ENCODE data around the gene PKD1.

PKD1 gene

GRCh38 chr16:2086106-2086742 is 49.5 kb downstream of the PKD1 start:
- DNase-seq: no peak

- no peak for DNase-seq
Measured at GRCh38 chr16:2085669-2086068, 50.0 kb downstream of the PKD1 start.

- DNase-seq: no peak
Measured at GRCh38 chr16:2084895-2085625, 50.6 kb downstream of the PKD1 start.

GRCh38 chr16:2083876-2084780 is 51.6 kb downstream of the PKD1 start:
- no peak for DNase-seq

- DNase-seq: no peak
Measured at GRCh38 chr16:2083409-2083808, 52.3 kb downstream of the PKD1 start.

GRCh38 chr16:2082983-2083364 is 52.7 kb downstream of the PKD1 start:
- DNase-seq: no peak

GRCh38 chr16:2082171-2082982 is 53.3 kb downstream of the PKD1 start:
- DNase-seq: peak; percentile 93

- DNase-seq: peak; percentile 43
Measured at GRCh38 chr16:2081201-2082084, 54.3 kb downstream of the PKD1 start.

- no peak for DNase-seq
Measured at GRCh38 chr16:2079991-2080390, 55.7 kb downstream of the PKD1 start.

- DNase-seq: no peak
Measured at GRCh38 chr16:2079311-2079800, 56.3 kb downstream of the PKD1 start.

- DNase-seq: no peak
Measured at GRCh38 chr16:2078691-2079090, 57.0 kb downstream of the PKD1 start.

GRCh38 chr16:2078096-2078495 is 57.6 kb downstream of the PKD1 start:
- no peak for DNase-seq

- no peak for DNase-seq
Measured at GRCh38 chr16:2077696-2078095, 58.0 kb downstream of the PKD1 start.

- no peak for DNase-seq
Measured at GRCh38 chr16:2077016-2077415, 58.7 kb downstream of the PKD1 start.

- no peak for DNase-seq
Measured at GRCh38 chr16:2076072-2076865, 59.4 kb downstream of the PKD1 start.

GRCh38 chr16:2075631-2076030 is 60.1 kb downstream of the PKD1 start:
- DNase-seq: no peak

- no peak for DNase-seq
Measured at GRCh38 chr16:2074071-2074470, 61.6 kb downstream of the PKD1 start.

GRCh38 chr16:2072926-2073325 is 62.8 kb downstream of the PKD1 start:
- no peak for DNase-seq

GRCh38 chr16:2071454-2072202 is 64.1 kb downstream of the PKD1 start:
- DNase-seq: no peak
